PC-9 (cell line): ENCODE measurements around the gene TPH1.

Experiments used
- CTCF ChIP-seq: fragments of 200-600 bp; sonication (generic); conservative IDR thresholded peaks from 2 replicates; pipeline ENCODE4 v1.6.1; 2017; ENCODE audit warnings: mixed run types, antibody characterized with exemption, mild to moderate bottlenecking, moderate library complexity
- EZH2 ChIP-seq: fragments of 200-600 bp; sonication (generic); IDR thresholded peaks from 2 replicates; pipeline ENCODE4 v1.8.0; 2017; ENCODE audit warnings: antibody characterized with exemption, low read depth

DNA sequence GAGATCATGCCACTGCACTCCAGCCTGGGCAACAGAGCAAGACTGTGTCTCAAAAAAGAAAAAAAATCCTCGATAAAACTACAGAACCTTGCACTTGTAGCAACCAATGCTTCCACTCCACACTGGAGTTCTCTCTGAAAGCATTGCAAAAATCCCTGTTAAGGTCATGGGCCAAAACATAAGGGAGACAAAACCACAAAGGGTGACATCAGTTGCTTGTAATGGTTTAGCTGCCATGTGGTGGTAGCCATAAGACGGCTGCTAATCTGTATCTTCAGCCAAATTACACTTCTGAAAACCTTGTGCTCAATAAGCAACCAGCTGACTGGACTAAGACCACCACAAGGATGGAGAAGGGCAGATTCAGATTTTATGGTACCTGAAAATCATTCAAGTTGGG is 20.6 kb upstream of the TPH1 start:
- no peak for TF ChIP-seq CTCF
- TF ChIP-seq EZH2 = no peak
